Measurements from ENCODE around the gene GPSM3.

Gene GPSM3

DNA sequence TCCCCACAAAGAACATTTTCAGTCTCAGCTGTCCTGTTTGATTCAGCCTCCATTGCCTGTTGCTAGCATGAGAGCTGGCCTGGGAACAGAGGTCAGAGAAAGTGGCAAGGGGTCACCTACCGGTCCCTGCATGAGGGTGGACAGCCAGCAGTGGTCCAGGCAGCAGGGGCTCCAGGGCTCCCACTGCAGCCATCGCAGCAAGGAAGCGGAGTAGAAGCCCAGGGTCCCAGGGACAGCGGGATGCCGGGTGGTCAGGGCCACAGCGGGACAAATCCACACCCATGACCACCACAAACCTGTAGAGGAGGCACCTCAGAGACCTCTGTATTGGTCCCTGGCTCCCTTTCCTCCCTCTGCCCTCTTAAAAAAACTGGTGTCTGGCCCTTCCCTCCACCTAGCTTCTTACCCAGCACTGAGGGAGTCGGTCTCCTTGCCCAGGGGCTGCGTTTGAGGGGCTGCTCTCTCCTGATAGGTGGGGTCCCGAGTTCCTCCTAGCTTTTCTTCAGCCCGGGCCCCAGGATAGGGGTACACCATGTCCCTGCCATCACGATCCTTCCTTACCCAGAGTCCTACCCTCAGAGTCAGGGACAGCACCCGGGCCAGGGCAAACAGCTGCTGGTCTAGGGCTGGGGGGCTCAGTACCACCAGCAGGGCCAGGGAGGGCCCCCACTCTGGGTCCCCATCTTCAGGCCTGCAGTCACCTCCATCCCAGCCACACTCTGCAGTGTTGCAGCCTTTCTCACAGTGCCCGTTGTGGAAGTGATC, 8.4 kb upstream of the GPSM3 start:
- H3K9me3 ChIP-seq: no peaks in the 10 kb centered on the region
- H3K4me1 ChIP-seq: no peaks in the 10 kb centered on the region
- H3K4me3 ChIP-seq (ENCODE audit: low read depth, low read length): no peak overlapping the region
- no peaks in the 10 kb centered on the region for H3K36me3 ChIP-seq
- TF ChIP-seq, protein P1, sequence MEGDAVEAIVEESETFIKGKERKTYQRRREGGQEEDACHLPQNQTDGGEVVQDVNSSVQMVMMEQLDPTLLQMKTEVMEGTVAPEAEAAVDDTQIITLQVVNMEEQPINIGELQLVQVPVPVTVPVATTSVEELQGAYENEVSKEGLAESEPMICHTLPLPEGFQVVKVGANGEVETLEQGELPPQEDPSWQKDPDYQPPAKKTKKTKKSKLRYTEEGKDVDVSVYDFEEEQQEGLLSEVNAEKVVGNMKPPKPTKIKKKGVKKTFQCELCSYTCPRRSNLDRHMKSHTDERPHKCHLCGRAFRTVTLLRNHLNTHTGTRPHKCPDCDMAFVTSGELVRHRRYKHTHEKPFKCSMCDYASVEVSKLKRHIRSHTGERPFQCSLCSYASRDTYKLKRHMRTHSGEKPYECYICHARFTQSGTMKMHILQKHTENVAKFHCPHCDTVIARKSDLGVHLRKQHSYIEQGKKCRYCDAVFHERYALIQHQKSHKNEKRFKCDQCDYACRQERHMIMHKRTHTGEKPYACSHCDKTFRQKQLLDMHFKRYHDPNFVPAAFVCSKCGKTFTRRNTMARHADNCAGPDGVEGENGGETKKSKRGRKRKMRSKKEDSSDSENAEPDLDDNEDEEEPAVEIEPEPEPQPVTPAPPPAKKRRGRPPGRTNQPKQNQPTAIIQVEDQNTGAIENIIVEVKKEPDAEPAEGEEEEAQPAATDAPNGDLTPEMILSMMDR (IDR thresholded peaks at IDR 0.05; ENCODE audit: low read depth, low read length): no peak
- H3K27me3 ChIP-seq: peaks cover 5% of the 10 kb centered on the region; the same call in 1 of the 2 replicates
- DNase-seq: no peak

DNA sequence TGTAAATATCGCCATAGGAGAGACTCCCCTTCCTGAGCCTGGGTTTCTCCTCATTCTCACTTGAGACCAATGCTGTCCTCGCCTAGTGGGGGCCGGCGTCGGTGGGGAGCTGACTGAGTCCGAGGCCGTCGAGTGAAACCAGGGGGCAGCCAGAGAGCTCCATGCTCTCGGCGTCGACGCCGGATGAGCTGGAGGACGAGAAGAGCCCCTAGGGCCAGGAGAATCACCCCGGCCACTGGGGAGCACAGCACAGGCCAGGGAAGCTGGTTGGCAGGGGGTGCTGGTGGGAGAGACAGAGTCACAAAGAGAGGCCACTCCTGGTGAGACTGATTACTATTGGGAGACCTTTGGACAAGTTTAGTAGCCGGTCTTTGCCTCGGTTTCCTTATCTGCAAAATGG, 6.4 kb upstream of the GPSM3 start:
- TF ChIP-seq, protein P1 (IDR thresholded peaks at IDR 0.05; ENCODE audit: low read depth, low read length): no peak
- no peak overlapping the region for H3K4me3 ChIP-seq (ENCODE audit: low read depth, low read length)
- no peaks in the 10 kb centered on the region for H3K9me3 ChIP-seq
- H3K4me1 ChIP-seq: peaks cover 2% of the 10 kb centered on the region; the same call in 1 of the 2 replicates
- H3K27me3 ChIP-seq: no peaks in the 10 kb centered on the region
- no peaks in the 10 kb centered on the region for H3K36me3 ChIP-seq
- no peak for DNase-seq

DNA sequence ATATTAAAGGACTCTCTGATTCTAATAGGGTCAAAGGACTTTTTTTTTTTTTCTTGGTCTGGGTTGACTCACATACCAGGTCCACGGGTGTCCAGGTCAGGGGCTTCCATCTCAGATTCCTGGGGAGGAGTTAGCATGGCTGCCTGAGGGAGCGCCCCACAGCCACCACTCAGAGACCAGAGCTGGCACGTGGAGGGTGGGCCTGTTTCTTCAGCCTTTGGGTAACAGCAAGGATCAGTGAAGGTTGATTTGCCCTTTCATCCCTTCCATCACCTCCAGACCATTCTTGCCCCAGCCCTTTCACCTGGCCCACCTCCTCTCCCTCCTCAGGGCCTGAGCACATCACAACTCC, 5.9 kb upstream of the GPSM3 start:
- no peak for DNase-seq
- H3K4me3 ChIP-seq (ENCODE audit: low read depth, low read length): no peak overlapping the region
- TF ChIP-seq, protein P1 (IDR thresholded peaks at IDR 0.05; ENCODE audit: low read depth, low read length): no peak
- no peaks in the 10 kb centered on the region for H3K36me3 ChIP-seq
- H3K27me3 ChIP-seq: no peaks in the 10 kb centered on the region
- H3K4me1 ChIP-seq: peaks cover 2% of the 10 kb centered on the region; the same call in 1 of the 2 replicates
- no peaks in the 10 kb centered on the region for H3K9me3 ChIP-seq

DNA sequence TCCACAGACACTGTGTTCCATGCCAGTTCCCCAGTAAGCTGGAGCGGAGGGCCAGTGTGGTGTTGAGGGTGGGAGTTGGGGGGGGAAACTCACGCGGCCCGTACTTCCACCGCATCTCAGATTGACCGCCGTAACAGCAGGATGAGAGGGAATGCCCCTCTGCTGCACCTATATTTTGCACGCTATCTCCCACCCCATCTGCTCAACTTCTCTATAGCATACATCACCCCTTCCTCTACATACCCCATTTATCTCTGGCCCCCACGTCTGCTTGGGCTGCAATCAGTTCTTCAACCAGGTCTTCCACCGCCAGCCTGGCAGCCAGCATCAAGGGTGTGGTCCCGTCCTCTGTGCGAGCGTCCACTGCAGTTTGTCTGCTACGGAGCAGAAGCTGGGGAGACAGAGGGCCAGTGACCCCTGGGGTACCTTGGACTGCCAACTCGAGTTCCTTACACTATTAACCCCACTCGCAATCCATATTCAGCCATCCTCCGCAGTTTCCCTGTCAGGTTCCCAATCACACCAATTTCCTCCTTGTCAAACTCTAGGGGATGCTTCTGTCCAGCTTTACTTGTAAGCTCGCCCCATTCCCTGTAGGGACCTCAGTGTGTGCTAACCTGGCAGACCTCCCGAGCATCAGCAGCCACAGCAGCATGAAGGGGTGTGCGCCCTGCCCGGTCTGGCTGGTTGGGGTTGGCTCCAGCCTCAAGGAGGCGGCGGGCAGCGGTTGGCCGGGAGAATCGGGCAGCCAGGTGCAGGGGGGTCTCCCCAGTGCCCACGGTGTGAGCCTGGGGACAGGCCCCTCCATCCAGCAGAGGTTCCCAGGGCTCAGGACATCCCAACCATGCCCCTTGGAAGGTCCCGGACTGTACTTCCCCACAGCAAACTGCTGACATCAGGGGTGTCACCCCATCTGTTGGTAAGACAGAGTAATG, 4.5 kb upstream of the GPSM3 start:
- Histone ChIP-seq H3K36me3 (no peaks in the 10 kb centered on the region), H3K9me3 (no peaks in the 10 kb centered on the region), H3K4me3 (ENCODE audit: low read depth, low read length) (peak overlapping the region; percentile 90), H3K4me1 (peaks cover 2% of the 10 kb centered on the region; the same call in 1 of the 2 replicates), H3K27me3 (no peaks in the 10 kb centered on the region)
- TF ChIP-seq, protein P1 (IDR thresholded peaks at IDR 0.05; ENCODE audit: low read depth, low read length): no peak
- DNase-seq: no peak

DNA sequence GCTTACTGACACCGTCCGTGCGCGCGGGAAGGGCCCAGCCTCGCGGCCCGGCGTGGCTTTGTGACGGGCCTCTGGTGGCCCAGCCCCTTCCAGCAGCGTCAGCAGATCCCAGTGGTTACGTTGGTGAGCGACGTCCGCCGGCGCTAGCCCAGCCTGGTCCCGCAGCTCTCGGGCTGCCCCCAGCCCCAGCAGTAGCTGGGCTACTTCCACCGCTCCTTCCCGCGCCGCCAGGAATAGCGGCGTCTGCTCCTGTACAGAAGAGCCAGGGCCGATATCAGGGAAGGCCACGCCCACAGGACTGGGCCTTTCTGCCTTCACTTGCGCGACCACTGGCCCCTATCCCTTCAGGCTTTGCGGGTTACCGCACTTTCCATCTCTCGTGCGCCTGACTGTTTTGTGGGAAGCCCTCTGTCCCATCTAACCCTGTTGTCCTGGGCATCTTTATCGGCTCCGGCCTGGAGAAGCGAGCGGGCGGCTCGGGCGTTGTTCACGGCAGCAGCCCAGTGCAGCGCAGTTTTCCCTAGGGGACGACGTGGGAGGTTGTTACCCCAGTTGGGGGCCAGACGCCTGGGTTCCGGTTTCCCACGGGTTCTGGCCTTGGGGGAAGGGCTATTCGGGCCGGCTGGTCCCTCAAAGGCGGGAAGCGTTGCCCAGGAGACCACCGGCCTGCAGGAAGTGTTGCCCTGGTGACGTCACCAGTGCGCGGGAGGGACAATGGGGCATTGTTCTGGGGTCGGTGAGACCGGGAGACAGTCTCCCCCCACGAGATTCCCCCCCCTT, 3.6 kb upstream of the GPSM3 start:
- TF ChIP-seq, protein P1 (IDR thresholded peaks at IDR 0.05; ENCODE audit: low read depth, low read length): no peak
- no peaks in the 10 kb centered on the region for H3K9me3 ChIP-seq
- H3K36me3 ChIP-seq: no peaks in the 10 kb centered on the region
- H3K4me1 ChIP-seq: peaks cover 2% of the 10 kb centered on the region; the same call in 1 of the 2 replicates
- DNase-seq: peak; percentile 95
- peak overlapping the region; percentile 90 for H3K4me3 ChIP-seq (ENCODE audit: low read depth, low read length)
- no peaks in the 10 kb centered on the region for H3K27me3 ChIP-seq

Data from BE2C (cell line).